ENCODE results near the gene OMD. TPM values are rescaled to one million over a fixed set of nuclear protein-coding genes. Genes with fewer than 3 reads are reported as not detected.
A peak's percentile ranks its signal among the peaks of the same experiment; 100 is the strongest.

Gene OMD
- total RNA-seq, 1 donor from 2014 or later, result not detected

DNA sequence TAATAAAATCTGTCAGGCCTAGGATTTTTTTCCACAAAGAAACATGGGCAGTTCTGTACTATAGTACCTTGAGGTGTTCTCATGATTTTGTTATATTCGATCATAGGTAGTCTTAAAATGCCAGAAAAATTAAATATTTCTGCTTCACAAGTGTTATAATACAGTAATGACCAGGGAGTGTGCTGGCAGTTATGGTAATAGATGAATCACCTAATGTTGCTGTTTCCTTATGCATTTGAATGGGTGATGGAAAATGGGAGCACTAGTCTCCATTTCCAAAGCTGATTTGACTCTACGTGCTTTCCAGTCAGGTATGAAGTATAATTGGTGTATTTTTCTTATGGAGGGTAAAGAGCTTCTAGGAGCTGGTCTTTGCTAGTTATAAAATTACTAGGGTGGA, 43.7 kb downstream of the OMD start:
- Histone ChIP-seq H3K9me3 (ENCODE audit: low read depth) (no peaks in the 10 kb centered on the region), H3K36me3 (no peaks in the 10 kb centered on the region), H3K27me3 (no peaks in the 10 kb centered on the region), H4K20me1 (ENCODE audit: low read depth) (no peaks in the 10 kb centered on the region), H3K4me2 (no peak overlapping the region), H3K79me2 (ENCODE audit: low read depth) (no peaks in the 10 kb centered on the region), H3F3A (ENCODE audit: low read depth) (no peaks in the 10 kb centered on the region), H3K9ac (no peak overlapping the region), H3K4me1 (peaks cover 7% of the 10 kb centered on the region), H3K27ac (no peak overlapping the region), H2AFZ (replicated peaks) (no peak overlapping the region), H3K4me3 (no peak overlapping the region)
- TF ChIP-seq, protein P1, sequence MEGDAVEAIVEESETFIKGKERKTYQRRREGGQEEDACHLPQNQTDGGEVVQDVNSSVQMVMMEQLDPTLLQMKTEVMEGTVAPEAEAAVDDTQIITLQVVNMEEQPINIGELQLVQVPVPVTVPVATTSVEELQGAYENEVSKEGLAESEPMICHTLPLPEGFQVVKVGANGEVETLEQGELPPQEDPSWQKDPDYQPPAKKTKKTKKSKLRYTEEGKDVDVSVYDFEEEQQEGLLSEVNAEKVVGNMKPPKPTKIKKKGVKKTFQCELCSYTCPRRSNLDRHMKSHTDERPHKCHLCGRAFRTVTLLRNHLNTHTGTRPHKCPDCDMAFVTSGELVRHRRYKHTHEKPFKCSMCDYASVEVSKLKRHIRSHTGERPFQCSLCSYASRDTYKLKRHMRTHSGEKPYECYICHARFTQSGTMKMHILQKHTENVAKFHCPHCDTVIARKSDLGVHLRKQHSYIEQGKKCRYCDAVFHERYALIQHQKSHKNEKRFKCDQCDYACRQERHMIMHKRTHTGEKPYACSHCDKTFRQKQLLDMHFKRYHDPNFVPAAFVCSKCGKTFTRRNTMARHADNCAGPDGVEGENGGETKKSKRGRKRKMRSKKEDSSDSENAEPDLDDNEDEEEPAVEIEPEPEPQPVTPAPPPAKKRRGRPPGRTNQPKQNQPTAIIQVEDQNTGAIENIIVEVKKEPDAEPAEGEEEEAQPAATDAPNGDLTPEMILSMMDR (IDR thresholded peaks at IDR 0.05), result no peak
- TF ChIP-seq EZH2 (IDR thresholded peaks at IDR 0.05), result no peak
- no peak for TF ChIP-seq EZH2phosphoT487 (IDR thresholded peaks at IDR 0.05)
- DNase-seq (ENCODE audit: low spot score), result no peak
- Mint-ChIP-seq H3K4me1 (peaks cover 11% of the 10 kb centered on the region), H3K27ac (no peak overlapping the region), H3K27me3 (ENCODE audit: insufficient read depth, low read depth) (no peaks in the 10 kb centered on the region), H3K36me3 (no peaks in the 10 kb centered on the region), H3K9me3 (peaks cover 1% of the 10 kb centered on the region), H3K4me3 (no peak overlapping the region)

DNA sequence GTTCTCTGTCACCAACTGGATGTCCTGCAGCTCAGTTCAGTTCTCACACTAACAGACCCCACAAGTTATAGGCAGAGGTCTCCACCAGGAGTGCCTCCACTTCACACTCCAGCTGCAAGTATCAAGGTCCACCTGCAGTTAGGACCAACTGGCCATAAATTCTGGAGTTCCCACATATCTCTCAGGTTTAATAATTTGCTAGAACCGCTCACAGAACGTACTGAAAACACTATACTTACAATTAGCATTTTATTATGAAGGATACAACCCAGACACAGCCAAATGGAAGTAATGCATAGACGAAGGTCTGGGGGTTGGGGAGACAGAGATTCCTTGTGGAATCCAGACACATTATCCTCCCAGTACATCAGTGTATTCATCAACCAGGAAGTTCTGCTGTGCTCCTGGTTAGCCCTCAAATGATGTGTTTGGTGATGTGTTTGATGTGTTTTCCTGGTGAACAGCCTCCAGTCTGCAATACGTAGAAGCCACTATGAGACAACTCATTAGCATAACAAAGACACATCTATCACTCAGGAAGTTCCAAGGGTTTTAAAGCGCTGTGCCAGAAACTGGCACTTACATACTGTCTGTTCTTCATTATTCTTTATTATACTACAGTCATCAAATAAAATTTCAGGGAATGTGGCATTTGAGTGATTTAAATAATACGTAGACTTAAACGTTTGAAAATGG, 45.3 kb downstream of the OMD start:
- no peak overlapping the region for H2AFZ ChIP-seq (replicated peaks)
- H3K4me3 ChIP-seq, result no peak overlapping the region
- TF ChIP-seq, protein P1 (IDR thresholded peaks at IDR 0.05), result no peak
- TF ChIP-seq EZH2 (IDR thresholded peaks at IDR 0.05), result no peak
- TF ChIP-seq EZH2phosphoT487 (IDR thresholded peaks at IDR 0.05), result no peak
- peaks cover 10% of the 10 kb centered on the region for H3K9me3 Mint-ChIP-seq
- H3K79me2 ChIP-seq (ENCODE audit: low read depth), result no peaks in the 10 kb centered on the region
- H3K4me1 Mint-ChIP-seq, result peaks cover 11% of the 10 kb centered on the region
- H3K36me3 ChIP-seq, result no peaks in the 10 kb centered on the region
- no peaks in the 10 kb centered on the region for H3K27me3 ChIP-seq
- H3K4me3 Mint-ChIP-seq, result no peak overlapping the region
- H3K36me3 Mint-ChIP-seq, result no peaks in the 10 kb centered on the region
- H3F3A ChIP-seq (ENCODE audit: low read depth), result no peaks in the 10 kb centered on the region
- no peak overlapping the region for H3K27ac ChIP-seq
- H4K20me1 ChIP-seq (ENCODE audit: low read depth), result no peaks in the 10 kb centered on the region
- peaks cover 7% of the 10 kb centered on the region for H3K4me1 ChIP-seq
- H3K4me2 ChIP-seq, result no peak overlapping the region
- no peaks in the 10 kb centered on the region for H3K27me3 Mint-ChIP-seq (ENCODE audit: insufficient read depth, low read depth)
- H3K27ac Mint-ChIP-seq, result no peak overlapping the region
- H3K9ac ChIP-seq, result no peak overlapping the region
- DNase-seq (ENCODE audit: low spot score), result peak; percentile 38
- no peaks in the 10 kb centered on the region for H3K9me3 ChIP-seq (ENCODE audit: low read depth)

DNA sequence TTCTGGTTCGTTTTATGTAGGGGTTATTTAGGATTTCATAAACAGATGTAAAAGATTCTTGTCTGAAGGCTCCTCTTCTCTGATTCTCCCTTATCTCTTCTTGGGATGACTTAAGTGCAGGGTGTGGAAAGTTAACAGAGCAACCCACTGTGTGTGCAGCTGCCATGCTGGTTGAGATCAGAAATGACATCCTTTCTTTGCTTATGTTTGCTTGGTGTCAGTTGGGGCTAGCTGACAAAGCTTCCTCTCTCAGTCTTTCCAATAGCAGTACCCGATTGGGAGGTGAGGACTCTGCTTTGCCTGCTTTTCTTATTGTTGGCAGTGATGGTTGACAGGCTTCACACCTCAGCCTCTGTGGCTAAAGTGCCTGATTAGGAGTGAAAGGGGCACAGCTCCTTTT, 46.4 kb downstream of the OMD start:
- Histone ChIP-seq H3K9ac (no peak overlapping the region), H3F3A (ENCODE audit: low read depth) (no peaks in the 10 kb centered on the region), H3K27ac (no peak overlapping the region), H3K4me3 (no peak overlapping the region), H3K9me3 (ENCODE audit: low read depth) (no peaks in the 10 kb centered on the region), H3K36me3 (no peaks in the 10 kb centered on the region), H3K4me1 (peaks cover 7% of the 10 kb centered on the region), H2AFZ (replicated peaks) (no peak overlapping the region), H3K4me2 (no peak overlapping the region), H3K79me2 (ENCODE audit: low read depth) (no peaks in the 10 kb centered on the region), H3K27me3 (no peaks in the 10 kb centered on the region), H4K20me1 (ENCODE audit: low read depth) (no peaks in the 10 kb centered on the region)
- Mint-ChIP-seq H3K4me1 (peaks cover 11% of the 10 kb centered on the region), H3K9me3 (peaks cover 12% of the 10 kb centered on the region), H3K27me3 (ENCODE audit: insufficient read depth, low read depth) (no peaks in the 10 kb centered on the region), H3K27ac (no peak overlapping the region), H3K4me3 (no peak overlapping the region), H3K36me3 (no peaks in the 10 kb centered on the region)
- DNase-seq (ENCODE audit: low spot score), result no peak
- TF ChIP-seq EZH2 (IDR thresholded peaks at IDR 0.05) (no peak), EZH2phosphoT487 (IDR thresholded peaks at IDR 0.05) (no peak)
- TF ChIP-seq, protein P1 (IDR thresholded peaks at IDR 0.05), result no peak

All from neural progenitor cell (in vitro differentiated cells).